GM19467 (cell line): Measurements from ENCODE around the gene EXOC3L1.

Experiments
- ATAC-seq: cut with Tn5 transposase; IDR thresholded peaks from one replicate; pipeline ENCODE4 v1.9.1; 2021; ENCODE audit warnings: mild to moderate bottlenecking, moderate library complexity; ENCODE audit not compliant: unreplicated experiment

Gene EXOC3L1

GRCh38 chr16:67165121-67166078 lies 24.5 kb downstream of the EXOC3L1 start:
- ATAC-seq: no peak

DNA sequence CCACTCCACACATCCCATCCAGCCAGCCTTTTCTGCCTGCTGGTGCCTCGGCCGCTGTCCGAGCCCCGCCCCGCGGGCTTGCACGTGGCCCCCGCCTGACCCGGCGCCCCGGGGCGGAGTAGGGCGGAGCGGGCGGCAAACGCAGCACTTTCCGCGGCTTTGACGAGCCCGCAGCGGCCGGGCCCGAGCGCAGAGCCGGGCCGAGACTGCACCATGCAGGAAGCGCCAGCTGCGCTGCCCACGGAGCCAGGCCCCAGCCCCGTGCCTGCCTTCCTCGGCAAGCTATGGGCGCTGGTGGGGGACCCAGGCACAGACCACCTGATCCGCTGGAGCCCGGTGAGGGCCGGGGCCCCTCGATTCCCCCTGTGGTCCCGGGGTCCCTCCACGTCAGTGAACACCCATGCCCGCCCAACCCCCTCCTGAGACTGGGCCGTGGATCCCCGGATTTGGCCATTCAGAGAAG lies 25.3 kb downstream of the EXOC3L1 start, which contains the start of gene HSF4:
HSF4 (plus strand) TSS at position 147 of the 463 bp plus-strand sequence; CDS start at position 214, 67 bp downstream.
- no peak for ATAC-seq

- ATAC-seq: no peak
These were observed 25.9 kb downstream of the EXOC3L1 start for GRCh38 chr16:67163999-67164558.

DNA sequence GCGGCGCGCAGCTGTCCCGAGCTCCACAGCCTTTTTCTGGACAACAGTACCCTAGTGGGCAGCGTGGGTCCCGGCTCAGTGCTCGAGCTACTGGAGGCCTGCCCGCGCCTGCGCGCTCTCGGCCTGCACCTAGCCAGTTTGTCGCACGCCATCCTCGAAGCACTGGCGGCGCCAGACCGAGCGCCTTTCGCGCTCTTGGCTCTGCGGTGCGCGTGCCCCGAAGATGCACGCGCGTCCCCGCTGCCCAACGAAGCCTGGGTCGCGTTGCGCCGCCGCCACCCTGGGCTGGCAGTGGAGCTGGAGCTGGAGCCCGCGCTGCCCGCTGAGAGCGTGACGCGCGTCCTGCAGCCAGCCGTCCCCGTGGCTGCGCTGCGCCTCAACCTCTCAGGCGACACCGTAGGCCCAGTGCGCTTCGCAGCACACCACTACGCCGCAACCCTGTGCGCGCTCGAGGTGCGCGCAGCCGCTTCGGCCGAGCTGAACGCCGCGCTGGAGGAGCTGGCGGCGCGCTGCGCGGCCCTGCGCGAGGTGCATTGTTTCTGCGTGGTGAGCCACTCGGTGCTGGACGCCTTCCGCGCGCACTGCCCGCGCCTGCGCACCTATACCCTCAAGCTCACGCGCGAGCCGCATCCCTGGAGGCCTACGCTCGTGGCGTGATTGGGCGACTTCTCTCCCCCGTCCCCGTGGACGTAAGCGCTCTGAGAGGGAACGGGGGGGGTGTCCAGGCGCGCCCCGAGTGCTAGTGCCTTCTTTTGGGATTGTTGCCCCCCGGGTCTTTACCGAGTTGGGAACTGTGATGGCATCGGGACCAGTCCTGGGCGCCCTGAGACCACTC lies 26.6 kb downstream of the EXOC3L1 start:
- ATAC-seq: no peak

- ATAC-seq: no peak
These were observed 27.3 kb downstream of the EXOC3L1 start for GRCh38 chr16:67162506-67163163.

DNA sequence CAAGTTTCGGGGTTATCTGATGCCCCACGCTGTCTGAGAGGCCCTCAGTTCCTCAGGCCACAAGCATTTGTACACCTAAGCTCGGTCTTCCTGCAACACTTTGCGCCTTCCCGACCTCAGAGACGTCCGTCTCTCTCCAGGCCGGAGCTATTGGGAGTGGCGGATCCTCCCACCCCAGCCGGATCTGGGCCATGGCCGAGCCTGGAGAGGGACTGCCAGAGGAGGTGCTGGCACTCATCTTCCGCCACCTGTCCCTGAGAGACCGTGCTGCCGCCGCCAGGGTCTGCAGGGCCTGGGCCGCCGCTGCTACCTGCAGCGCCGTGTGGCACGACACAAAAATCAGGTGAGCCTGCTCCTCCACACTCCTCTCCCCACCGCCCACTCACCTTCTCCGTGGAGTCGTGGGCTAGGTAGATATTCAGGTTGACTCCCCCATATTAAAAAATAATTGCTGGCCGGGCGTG lies 28.3 kb downstream of the EXOC3L1 start:
- no peak for ATAC-seq

DNA sequence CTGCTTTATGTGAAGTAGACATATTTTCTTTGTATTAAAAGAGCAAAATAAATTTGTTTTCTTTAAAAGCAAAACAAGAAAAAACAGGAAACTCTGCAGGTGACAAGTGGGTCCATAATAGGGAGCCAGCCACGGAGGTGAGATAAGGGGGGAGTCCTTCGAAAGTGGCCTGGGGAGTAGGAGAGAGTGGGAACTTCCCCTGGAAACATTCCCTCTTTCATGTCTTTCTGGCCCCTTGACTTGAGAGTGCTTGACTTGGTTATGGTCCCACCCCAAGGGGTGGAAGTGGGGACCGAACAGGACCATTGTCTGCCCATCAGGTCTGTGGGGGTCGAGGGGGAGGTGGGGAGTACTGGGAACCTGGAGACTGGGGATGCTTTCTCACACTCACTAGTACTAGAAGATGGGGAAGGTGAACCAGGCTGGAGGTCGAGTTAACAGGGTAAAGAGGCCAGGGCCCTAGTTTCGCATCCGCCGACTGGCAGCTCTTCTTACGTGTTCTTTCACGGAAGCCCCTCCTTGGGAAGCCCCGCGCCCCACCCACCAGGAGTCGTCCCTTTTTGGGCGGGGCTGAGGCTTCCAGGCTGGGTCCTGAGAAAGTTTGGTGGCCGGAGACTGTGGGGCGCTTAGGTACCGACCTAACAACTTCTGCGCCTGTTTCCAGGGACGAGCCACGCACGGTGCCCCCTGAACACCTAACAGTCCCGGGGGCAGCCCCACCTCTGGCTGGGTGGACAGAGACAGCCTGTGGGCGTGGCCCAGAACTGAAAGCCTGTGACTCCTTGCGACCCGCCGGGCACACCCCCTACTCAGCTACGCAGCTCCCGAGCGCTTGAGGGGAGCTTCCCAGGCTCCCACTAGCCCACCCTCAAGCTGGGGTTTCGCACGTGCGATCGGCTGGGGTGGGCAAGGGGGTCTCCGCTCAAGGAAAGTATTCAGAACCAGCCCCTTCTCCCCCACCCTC lies 31.0 kb downstream of the EXOC3L1 start:
- peak; percentile 30 for ATAC-seq

- ATAC-seq: no peak
These were observed 31.9 kb downstream of the EXOC3L1 start for GRCh38 chr16:67157892-67158635.

DNA sequence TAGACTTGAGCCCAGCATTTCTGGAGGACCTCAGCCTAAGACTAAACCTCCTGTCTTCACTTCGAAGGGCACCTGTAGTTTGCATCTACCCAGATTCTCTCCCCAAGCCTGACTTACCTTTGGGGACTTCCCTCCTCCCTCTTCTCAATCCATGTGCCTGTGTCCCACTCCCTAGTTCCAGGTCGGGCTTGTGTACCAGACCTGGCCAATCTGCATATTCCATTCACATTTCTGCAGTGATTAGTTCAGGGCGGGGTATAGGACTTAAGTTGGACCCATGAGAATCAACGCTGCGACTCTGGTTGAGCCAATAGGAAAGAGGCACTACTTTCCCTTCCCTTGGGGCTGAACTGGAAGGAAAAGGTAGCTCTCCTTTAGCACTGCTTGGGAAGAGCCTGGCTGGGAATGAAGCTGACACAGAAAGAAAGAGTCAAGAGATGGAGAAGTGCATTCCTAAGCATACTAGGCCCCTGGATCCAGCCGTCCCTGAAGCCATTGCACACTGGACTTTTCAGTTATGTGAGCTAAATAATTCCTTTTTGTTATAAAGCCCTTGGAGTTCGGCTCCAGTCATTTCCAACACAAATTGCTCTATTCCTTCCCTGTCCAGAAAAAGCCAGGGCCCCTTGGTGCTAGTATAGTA lies 32.7 kb downstream of the EXOC3L1 start:
- no peak for ATAC-seq

GRCh38 chr16:67156143-67156844 lies 33.6 kb downstream of the EXOC3L1 start:
- ATAC-seq: no peak

DNA sequence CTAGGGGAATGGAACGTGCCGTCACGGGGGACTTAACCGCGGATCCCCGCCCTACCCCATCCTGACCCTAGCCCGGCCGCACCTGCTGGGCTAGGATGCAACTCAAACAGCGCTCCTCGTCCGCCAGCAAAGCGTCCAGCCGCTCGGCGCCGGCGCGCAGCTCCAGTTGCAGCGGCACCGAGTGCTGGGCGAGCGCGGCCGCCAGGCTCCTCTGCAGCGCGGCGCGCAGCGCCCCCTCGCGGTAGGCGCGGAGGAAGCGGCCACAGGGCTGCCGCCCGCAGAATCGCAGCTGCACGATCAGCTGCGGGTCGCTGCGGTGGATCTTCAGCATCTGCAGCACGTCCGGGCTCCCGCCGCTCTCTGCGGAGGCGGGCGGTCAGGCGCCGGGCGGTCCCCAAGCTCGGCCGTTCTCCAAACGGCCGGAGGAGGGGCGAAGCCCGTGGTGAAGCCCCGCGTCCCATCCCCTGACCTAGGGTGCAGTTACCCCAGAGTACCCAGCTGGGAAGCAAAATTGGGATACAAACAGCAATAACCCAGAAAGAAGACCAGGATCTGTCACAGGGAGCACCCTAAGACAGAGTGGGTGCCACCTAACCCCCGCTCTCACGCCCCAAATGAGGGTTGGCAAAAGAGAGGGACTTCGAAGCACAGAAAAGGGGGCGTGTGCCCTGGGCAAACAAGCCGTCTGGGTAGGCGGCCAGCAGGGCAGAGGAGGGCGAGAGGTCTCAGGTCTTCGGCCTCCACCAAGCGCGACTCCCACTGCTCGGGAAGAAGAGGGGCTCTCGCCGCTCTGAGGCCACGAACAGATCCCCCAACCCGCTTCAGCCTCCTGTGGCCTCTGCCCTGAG lies 34.4 kb downstream of the EXOC3L1 start:
- ATAC-seq: no peak

GRCh38 chr16:67154578-67155294 lies 35.2 kb downstream of the EXOC3L1 start:
- ATAC-seq: no peak

DNA sequence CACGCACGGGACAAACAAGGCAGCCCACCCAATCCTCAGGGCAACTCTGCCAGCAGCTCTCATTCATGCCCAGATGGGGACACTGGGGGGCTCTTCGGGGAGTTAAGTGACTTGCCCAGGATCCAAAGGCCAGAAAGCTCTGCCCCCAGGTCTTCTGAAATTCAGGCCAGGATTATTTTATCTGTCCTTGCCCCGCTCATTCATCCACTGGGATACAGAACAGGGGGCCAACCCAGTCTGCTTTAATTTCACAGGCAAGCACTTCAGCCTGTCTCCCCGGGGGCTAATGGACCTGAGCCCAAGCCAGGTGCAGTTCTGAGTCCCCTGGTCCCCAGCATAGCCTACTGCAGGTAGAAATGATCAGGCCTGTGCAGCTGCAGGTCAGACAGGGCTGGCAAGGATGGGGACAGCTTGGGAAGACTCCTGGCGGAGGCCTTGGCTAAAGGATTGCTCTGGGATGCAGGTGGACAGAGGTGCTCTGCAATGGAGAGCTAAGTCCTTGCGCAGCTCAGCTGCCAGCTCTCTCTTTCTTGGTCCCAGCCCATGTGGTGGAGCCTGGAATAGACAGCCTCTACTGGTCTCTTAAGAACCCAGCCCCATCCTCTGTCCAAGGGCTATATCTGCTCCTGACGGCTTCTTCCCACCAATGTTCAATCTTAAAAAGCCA lies 38.4 kb downstream of the EXOC3L1 start:
- ATAC-seq: no peak

DNA sequence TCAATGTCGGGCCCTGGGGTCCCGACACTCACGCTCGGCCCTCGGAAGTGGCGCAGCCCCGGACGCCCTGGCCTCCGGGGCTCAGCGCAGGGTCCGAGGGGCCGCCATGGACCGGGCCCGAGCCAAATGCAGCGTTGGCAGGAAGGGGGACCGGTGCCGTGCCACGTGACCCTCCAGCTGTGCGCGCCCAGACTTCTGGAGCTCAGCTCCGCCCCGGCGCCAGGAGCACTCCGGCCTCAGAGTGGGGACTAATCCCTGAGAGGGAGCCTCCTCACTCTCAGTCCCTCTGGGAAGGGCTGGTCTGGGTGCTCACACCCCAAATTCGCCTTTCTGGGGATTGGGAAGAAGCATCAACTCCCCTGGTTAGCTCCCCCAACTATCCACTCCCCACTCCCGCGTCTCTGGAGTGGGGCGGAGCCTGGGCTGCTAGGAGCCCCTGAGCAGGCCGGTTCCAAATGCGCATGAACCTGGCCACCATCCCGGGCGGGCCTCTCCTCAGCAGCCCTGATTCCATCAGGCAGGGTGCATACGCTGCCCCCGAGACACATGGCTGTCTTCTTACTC lies 39.0 kb downstream of the EXOC3L1 start, which contains the start of gene B3GNT9:
B3GNT9 (minus strand) TSS at position 166 of the 564 bp plus-strand sequence. CDS start 513 bp downstream, outside the sequence.
- no peak for ATAC-seq
